OCI-LY7 (cell line): ENCODE measurements around the gene COA8. TPM values are rescaled to one million over a fixed set of nuclear protein-coding genes. Genes with fewer than 3 reads are reported as not detected.
A peak's percentile ranks its signal among the peaks of the same experiment; 100 is the strongest.

Experiments
- BruUV-seq: library from RNA; stranded (reverse); fragments of 400-500 nt; replicated peaks from 2 replicates; lab custom pipeline; 2021; lab: Mats Ljungman, UMichigan
- CTCF ChIA-PET: fragments of 300-600 bp; sonication (Branson Sonifier 250); formaldehyde crosslinking; loops from one replicate; lab custom pipeline; 2022; ENCODE audit warnings: antibody characterized with exemption; ENCODE audit not compliant: unreplicated experiment; lab: Charles Lee
- POLR2A ChIA-PET: fragments of 300-600 bp; sonication (Branson Sonifier 250); formaldehyde crosslinking; loops from one replicate; lab custom pipeline; 2022; ENCODE audit warnings: antibody characterized with exemption; lab: Charles Lee
- DNase-seq: peaks from one replicate; pipeline ENCODE4 v3.0.0-alpha.2; 2015; ENCODE audit warnings: low spot score
- H2AFZ ChIP-seq: fragments of 200-600 bp; sonication (generic), shearing (Covaris generic); 2 replicates; pipeline ENCODE4 v1.6.1; 2014; ENCODE audit warnings: mild to moderate bottlenecking, antibody characterized with exemption, low read length, moderate library complexity
- H3K27ac ChIP-seq: fragments of 200-600 bp; sonication (generic); 2 replicates; pipeline ENCODE4 v1.5.1; 2014; ENCODE audit warnings: mixed run types, low read depth, mild to moderate bottlenecking, moderate library complexity, low read length, inconsistent platforms; ENCODE audit not compliant: poor library complexity, severe bottlenecking
- H3K36me3 ChIP-seq: fragments of 200-600 bp; sonication (generic); 2 replicates; pipeline ENCODE4 v1.6.1; 2014; ENCODE audit warnings: mild to moderate bottlenecking, antibody characterized with exemption, low read length, moderate library complexity, mixed read lengths; ENCODE audit not compliant: insufficient read depth
- H3K4me1 ChIP-seq: fragments of 200-600 bp; sonication (generic); 2 replicates; pipeline ENCODE4 v1.5.1; 2014; ENCODE audit warnings: mild to moderate bottlenecking, low read length; ENCODE audit not compliant: insufficient read depth, poor library complexity, severe bottlenecking
- H3K4me2 ChIP-seq: fragments of 200-600 bp; sonication (generic); 2 replicates; pipeline ENCODE4 v1.6.1; 2014; ENCODE audit warnings: mild to moderate bottlenecking, low read length
- H3K4me3 ChIP-seq: fragments of 200-600 bp; sonication (generic); 2 replicates; pipeline ENCODE4 v1.5.1; 2014; ENCODE audit warnings: mild to moderate bottlenecking, low read depth, low read length; ENCODE audit not compliant: poor library complexity, severe bottlenecking
- H3K79me2 ChIP-seq: fragments of 200-600 bp; sonication (generic); 2 replicates; pipeline ENCODE4 v1.6.1; 2016; ENCODE audit warnings: low read depth, mild to moderate bottlenecking, low read length, moderate library complexity, mixed read lengths; ENCODE audit not compliant: insufficient read depth
- H3K9me2 ChIP-seq: fragments of 200-600 bp; sonication (generic); 2 replicates; pipeline ENCODE4 v1.6.1; 2016; ENCODE audit warnings: mild to moderate bottlenecking, low read length, mixed read lengths; ENCODE audit not compliant: insufficient read depth
- H3K9me3 ChIP-seq: fragments of 200-600 bp; sonication (generic); 2 replicates; pipeline ENCODE4 v1.6.1; 2014; ENCODE audit warnings: mild to moderate bottlenecking, mixed run types, low read length, mixed read lengths
- H4K20me1 ChIP-seq: fragments of 200-600 bp; sonication (generic); 2 replicates; pipeline ENCODE4 v1.6.1; 2014; ENCODE audit warnings: mild to moderate bottlenecking, antibody characterized with exemption, low read length, moderate library complexity, mixed read lengths; ENCODE audit not compliant: insufficient read depth
- EZH2phosphoT487 ChIP-seq: fragments of 200-600 bp; sonication (generic); IDR thresholded peaks from 2 replicates; pipeline ENCODE4 v1.6.1; 2018; ENCODE audit warnings: low read depth, borderline replicate concordance, mild to moderate bottlenecking, mixed run types, antibody characterized with exemption, low read length, moderate library complexity, mixed read lengths
- intact Hi-C: fragments of 100-400 bp; cut with micrococcal nuclease; formaldehyde crosslinking; loops from one replicate; pipeline ENCODE4 v1.10.0; 2022; ENCODE audit not compliant: unreplicated experiment
- total RNA-seq, 2 experiments: library from RNA; depleted of rRNA in 1 of 2; stranded (reverse); fragments of >200 nt in 1 of 2; shearing (Covaris generic) in 1 of 2; gene quantifications; 2 replicates each; pipeline ENCODE4 v1.2.3, GENCODE V29; 2014 to 2022
- TF ChIP-seq, protein P1 (sequence below): fragments of 200-600 bp; sonication (generic); conservative IDR thresholded peaks from 2 replicates; pipeline ENCODE4 v1.5.1; 2014; ENCODE audit warnings: mild to moderate bottlenecking, antibody characterized with exemption, low read length, moderate library complexity, mixed read lengths

The COA8 gene
- total RNA-seq, 2 experiments from 2014 or later = 18.7 to 33.0 TPM

DNA sequence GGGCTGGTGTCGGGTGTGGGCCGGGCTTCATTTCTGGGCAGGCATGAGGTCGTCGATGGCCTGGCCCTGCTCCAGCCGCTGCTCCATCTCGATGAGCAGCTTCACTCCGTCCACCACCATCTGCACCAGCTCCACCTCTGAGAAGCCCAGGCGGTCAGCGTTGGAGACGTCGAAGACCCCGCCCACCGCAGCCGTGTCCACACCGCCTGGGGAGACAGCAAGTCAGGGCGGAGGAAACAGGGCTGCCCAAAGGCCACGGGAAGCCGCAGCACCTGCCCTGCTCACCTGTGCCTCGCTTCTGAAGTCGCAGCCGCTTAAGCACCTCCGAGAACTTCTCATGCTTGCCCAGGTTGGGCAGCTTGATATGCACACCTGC is 42.9 kb upstream of the COA8 start:
- ChIA-PET POLR2A (no interaction called here), CTCF (interaction anchor here (0.6 kb wide), 1 partner anchor 30 kb away, joined by 3 read pairs; no protein-coding TSS in a partner anchor)
- Histone ChIP-seq H2AFZ (no peak overlapping the region), H3K4me3 (no peak overlapping the region), H3K9me2 (no peaks in the 10 kb centered on the region), H3K9me3 (no peaks in the 10 kb centered on the region), H3K27ac (no peak overlapping the region), H3K79me2 (no peaks in the 10 kb centered on the region), H4K20me1 (no peaks in the 10 kb centered on the region; the same call in 1 of the 2 replicates), H3K4me1 (peaks cover 17% of the 10 kb centered on the region), H3K36me3 (no peaks in the 10 kb centered on the region), H3K4me2 (peak overlapping the region; percentile 62; the same call in 1 of the 2 replicates)
- no peak for DNase-seq
- no TSS peak for BruUV-seq
- intact Hi-C loops = loop anchor here (5.0 kb wide), 1 partner anchor 42 kb away; the partner anchor contains the start of genes BAG5 and COA8
- TF ChIP-seq EZH2phosphoT487 = no peak
- TF ChIP-seq, protein P1, sequence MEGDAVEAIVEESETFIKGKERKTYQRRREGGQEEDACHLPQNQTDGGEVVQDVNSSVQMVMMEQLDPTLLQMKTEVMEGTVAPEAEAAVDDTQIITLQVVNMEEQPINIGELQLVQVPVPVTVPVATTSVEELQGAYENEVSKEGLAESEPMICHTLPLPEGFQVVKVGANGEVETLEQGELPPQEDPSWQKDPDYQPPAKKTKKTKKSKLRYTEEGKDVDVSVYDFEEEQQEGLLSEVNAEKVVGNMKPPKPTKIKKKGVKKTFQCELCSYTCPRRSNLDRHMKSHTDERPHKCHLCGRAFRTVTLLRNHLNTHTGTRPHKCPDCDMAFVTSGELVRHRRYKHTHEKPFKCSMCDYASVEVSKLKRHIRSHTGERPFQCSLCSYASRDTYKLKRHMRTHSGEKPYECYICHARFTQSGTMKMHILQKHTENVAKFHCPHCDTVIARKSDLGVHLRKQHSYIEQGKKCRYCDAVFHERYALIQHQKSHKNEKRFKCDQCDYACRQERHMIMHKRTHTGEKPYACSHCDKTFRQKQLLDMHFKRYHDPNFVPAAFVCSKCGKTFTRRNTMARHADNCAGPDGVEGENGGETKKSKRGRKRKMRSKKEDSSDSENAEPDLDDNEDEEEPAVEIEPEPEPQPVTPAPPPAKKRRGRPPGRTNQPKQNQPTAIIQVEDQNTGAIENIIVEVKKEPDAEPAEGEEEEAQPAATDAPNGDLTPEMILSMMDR = no peak

DNA sequence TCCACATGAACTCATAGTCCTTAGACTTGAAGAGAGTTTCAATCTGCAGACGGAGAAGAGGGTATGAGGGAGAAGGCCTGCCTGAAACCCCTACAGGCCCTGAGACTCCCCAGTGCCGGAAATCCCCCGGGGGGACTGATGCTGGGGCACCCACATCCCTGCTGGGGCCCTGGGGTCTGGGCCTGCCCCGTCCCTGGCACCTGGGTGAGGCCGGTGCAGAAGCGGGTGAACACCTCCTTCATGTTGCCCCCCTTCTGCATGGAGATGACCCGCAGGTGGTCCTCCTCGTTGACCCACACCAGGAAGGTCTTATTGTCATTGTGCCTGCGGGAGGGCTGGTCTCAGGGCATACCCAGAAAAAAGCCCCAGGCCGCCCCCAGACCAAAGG is 42.5 kb upstream of the COA8 start:
- intact Hi-C loops = no loop called here
- TF ChIP-seq, protein P1 = no peak
- TF ChIP-seq EZH2phosphoT487 = no peak
- Histone ChIP-seq H3K27ac (no peak overlapping the region), H3K9me3 (no peaks in the 10 kb centered on the region), H3K9me2 (no peaks in the 10 kb centered on the region), H4K20me1 (no peaks in the 10 kb centered on the region; the same call in 1 of the 2 replicates), H3K4me3 (peak overlapping the region; percentile 52), H3K4me1 (peaks cover 17% of the 10 kb centered on the region), H3K4me2 (peak overlapping the region; percentile 62), H2AFZ (0 out of 2 replicates have a peak overlapping the region, but pooled peaks have one; percentile 6), H3K36me3 (no peaks in the 10 kb centered on the region), H3K79me2 (no peaks in the 10 kb centered on the region)
- BruUV-seq = no TSS peak
- POLR2A ChIA-PET = no interaction called here
- no peak for DNase-seq
- CTCF ChIA-PET = no interaction called here

DNA sequence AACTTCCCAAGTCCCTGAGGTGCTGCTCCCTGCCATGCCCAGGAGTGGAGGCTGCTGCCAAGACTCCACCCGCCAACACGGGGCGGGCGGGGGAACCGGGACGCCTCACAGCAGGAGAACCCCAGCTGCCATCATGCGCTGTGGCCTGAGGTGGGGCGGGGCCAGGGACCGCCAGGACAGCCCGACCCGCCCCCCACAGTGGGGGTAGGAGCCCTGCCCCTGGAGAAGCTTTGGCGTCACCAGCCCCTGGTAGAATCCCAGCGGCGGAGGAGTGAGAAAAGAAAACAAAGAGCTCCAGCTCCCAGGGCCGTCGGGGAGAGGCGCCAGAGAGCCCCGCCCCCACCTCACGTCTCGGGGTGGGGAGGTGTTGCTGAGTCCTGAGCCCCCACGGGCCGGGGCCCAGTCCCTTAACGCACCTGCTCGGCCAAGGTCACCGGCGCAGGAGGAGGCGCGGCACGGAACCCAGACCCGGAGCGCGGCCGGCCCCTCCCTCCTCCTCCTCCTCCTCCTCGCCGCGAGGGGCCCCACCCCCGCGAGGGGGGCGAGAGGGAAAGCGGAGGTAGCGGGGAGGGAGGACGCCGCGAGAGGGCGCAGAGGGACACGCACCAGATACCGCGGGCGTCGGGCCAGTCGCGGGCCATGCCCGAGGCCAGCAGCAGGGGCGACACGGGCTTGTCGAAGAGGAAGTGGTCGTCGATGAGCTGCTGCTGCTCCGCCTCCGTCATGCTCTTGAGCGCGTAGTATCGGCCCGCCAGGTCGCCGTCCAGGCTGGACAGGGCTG is 41.9 kb upstream of the COA8 start:
- no peaks in the 10 kb centered on the region; the same call in 1 of the 2 replicates for H4K20me1 ChIP-seq
- POLR2A ChIA-PET = no interaction called here
- no peaks in the 10 kb centered on the region for H3K79me2 ChIP-seq
- peak overlapping the region; percentile 62 for H3K4me2 ChIP-seq
- intact Hi-C loops = no loop called here
- peaks cover 17% of the 10 kb centered on the region for H3K4me1 ChIP-seq
- H2AFZ ChIP-seq = peak overlapping the region; percentile 6
- H3K9me3 ChIP-seq = no peaks in the 10 kb centered on the region
- no peak for TF ChIP-seq EZH2phosphoT487
- TF ChIP-seq, protein P1 = peak; percentile 57
- no peaks in the 10 kb centered on the region for H3K9me2 ChIP-seq
- CTCF ChIA-PET = interaction anchor here (0.5 to 0.6 kb wide), 2 partner anchors 30 to 153 kb away, joined by 3 read pairs; no protein-coding TSS in a partner anchor
- no TSS peak for BruUV-seq
- no peaks in the 10 kb centered on the region for H3K36me3 ChIP-seq
- no peak overlapping the region for H3K27ac ChIP-seq
- peak overlapping the region; percentile 52 for H3K4me3 ChIP-seq
- DNase-seq = peak; percentile 48
